ENCODE measurements around the gene SLC48A1. TPM values are rescaled to one million over a fixed set of nuclear protein-coding genes. Genes with fewer than 3 reads are reported as not detected.

Gene SLC48A1
- polyA plus RNA-seq, 1 donor (not counting 4 experiments of a cell fraction or from before 2014, with no cell fraction given), result 8.1 TPM

GRCh38 chr12:47818007-47818376, 45.0 kb downstream of the SLC48A1 start:
- H3K9me1 ChIP-seq (ENCODE audit: control insufficient read depth, extremely low read depth, insufficient read depth, low read length), result peaks cover 12% of the 10 kb centered on the region
- no peak overlapping the region for H3K27ac ChIP-seq (ENCODE audit: control insufficient read depth, insufficient read depth, low read length)
- DNase-seq (ENCODE audit: low read depth, low spot score) (no peak), FAIRE-seq (no peak)
- peak overlapping the region; percentile 91 for H3K4me2 ChIP-seq (ENCODE audit: control insufficient read depth, extremely low read depth, insufficient read depth, low read depth, low read length)
- dilution Hi-C loops (cut with MboI; ENCODE audit: extremely low pct_ligation_motif_present, low sequenced_read_pairs), result no loop called here
- H3K4me1 ChIP-seq (ENCODE audit: control insufficient read depth, extremely low read depth, insufficient read depth, low read length), result peaks cover 54% of the 10 kb centered on the region
- TF ChIP-seq EZH2 (IDR thresholded peaks at IDR 0.05; ENCODE audit: low read length), result no peak
- TF ChIP-seq, protein P1, sequence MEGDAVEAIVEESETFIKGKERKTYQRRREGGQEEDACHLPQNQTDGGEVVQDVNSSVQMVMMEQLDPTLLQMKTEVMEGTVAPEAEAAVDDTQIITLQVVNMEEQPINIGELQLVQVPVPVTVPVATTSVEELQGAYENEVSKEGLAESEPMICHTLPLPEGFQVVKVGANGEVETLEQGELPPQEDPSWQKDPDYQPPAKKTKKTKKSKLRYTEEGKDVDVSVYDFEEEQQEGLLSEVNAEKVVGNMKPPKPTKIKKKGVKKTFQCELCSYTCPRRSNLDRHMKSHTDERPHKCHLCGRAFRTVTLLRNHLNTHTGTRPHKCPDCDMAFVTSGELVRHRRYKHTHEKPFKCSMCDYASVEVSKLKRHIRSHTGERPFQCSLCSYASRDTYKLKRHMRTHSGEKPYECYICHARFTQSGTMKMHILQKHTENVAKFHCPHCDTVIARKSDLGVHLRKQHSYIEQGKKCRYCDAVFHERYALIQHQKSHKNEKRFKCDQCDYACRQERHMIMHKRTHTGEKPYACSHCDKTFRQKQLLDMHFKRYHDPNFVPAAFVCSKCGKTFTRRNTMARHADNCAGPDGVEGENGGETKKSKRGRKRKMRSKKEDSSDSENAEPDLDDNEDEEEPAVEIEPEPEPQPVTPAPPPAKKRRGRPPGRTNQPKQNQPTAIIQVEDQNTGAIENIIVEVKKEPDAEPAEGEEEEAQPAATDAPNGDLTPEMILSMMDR (optimal IDR thresholded peaks at IDR 0.05 in 1 of 3, IDR thresholded peaks at IDR 0.05 in 1 of 3, conservative IDR thresholded peaks at IDR 0.05 in 1 of 3; ENCODE audit: extremely low read depth in 1 of 3, insufficient read depth in 2 of 3, low read length in 3 of 3), result peak in 1 of 3 experiments; percentile 23
- H3K9ac ChIP-seq (ENCODE audit: control insufficient read depth, extremely low read depth, insufficient read depth, low read length), result peak overlapping the region; percentile 69
- peaks cover 74% of the 10 kb centered on the region for H3K79me2 ChIP-seq (ENCODE audit: control insufficient read depth, insufficient read depth, low read length)
- peak overlapping the region; percentile 69 to 82 (median 79) for H3K4me3 ChIP-seq (ENCODE audit: control insufficient read depth in 2 of 3, extremely low read depth in 1 of 3, insufficient read depth in 2 of 3, low read depth in 1 of 3, low read length in 3 of 3)
- H3K36me3 ChIP-seq (ENCODE audit: control insufficient read depth in 2 of 2, extremely low read depth in 1 of 2, insufficient read depth in 2 of 2, low read length in 2 of 2), result peaks cover 3 to 21% of the 10 kb centered on the region in 2 experiments
- H4K20me1 ChIP-seq (ENCODE audit: control insufficient read depth, extremely low read depth, insufficient read depth, low read length), result peaks cover 7% of the 10 kb centered on the region
- H3K9me3 ChIP-seq (ENCODE audit: control insufficient read depth, low read depth, low read length), result no peaks in the 10 kb centered on the region
- H2AFZ ChIP-seq (ENCODE audit: control insufficient read depth, low read length), result no peak overlapping the region
- no peaks in the 10 kb centered on the region for H3K27me3 ChIP-seq (ENCODE audit: control insufficient read depth, extremely low read depth, insufficient read depth, low read length)

DNA sequence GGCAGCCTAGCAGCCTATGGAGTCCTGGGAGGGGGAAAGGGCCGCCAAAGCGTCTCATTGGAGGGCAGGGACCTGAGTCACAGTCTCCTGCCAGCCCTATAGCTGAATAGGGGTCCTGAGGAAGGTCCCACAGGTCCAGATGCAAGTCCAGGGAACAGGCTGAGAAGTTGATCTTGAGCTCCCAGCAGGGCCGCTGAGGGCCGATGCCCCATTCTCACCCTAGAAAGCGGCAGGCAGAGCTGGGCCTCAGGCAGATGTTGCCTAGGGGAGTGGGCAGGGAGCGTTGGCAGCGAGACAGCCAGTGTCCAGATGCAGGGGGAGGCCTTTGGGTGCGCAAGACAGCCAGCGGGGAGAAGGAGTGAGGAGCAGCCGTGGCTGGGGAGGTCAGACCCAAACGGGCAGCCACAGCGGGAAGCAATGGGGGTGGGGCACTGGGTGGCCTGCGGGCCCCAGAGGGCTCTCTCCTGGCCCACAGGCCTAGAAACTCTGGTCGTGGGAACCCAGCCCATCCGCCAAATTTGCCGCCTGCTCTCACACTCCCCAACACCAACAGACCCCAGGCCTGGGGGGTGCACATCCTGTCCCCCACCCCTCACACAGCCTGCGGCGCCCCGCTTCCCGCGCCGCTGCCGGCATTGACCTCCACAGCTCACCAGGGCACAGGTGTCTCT, 45.6 kb downstream of the SLC48A1 start:
- TF ChIP-seq, protein P1 (optimal IDR thresholded peaks at IDR 0.05 in 1 of 3, IDR thresholded peaks at IDR 0.05 in 1 of 3, conservative IDR thresholded peaks at IDR 0.05 in 1 of 3; ENCODE audit: extremely low read depth in 1 of 3, insufficient read depth in 2 of 3, low read length in 3 of 3), result no peak
- no peak for TF ChIP-seq EZH2 (IDR thresholded peaks at IDR 0.05; ENCODE audit: low read length)
- no peak for DNase-seq (ENCODE audit: low read depth, low spot score)
- Histone ChIP-seq H2AFZ (ENCODE audit: control insufficient read depth, low read length) (no peak overlapping the region), H3K79me2 (ENCODE audit: control insufficient read depth, insufficient read depth, low read length) (peaks cover 69% of the 10 kb centered on the region), H3K9me1 (ENCODE audit: control insufficient read depth, extremely low read depth, insufficient read depth, low read length) (peaks cover 9% of the 10 kb centered on the region), H3K27me3 (ENCODE audit: control insufficient read depth, extremely low read depth, insufficient read depth, low read length) (no peaks in the 10 kb centered on the region), H3K4me1 (ENCODE audit: control insufficient read depth, extremely low read depth, insufficient read depth, low read length) (peaks cover 48% of the 10 kb centered on the region), H4K20me1 (ENCODE audit: control insufficient read depth, extremely low read depth, insufficient read depth, low read length) (peaks cover 7% of the 10 kb centered on the region), H3K27ac (ENCODE audit: control insufficient read depth, insufficient read depth, low read length) (peak overlapping the region; percentile 34), H3K9ac (ENCODE audit: control insufficient read depth, extremely low read depth, insufficient read depth, low read length) (peak overlapping the region; percentile 69), H3K9me3 (ENCODE audit: control insufficient read depth, low read depth, low read length) (no peaks in the 10 kb centered on the region), H3K4me2 (ENCODE audit: control insufficient read depth, extremely low read depth, insufficient read depth, low read depth, low read length) (peak overlapping the region; percentile 91), H3K36me3 (ENCODE audit: control insufficient read depth in 2 of 2, extremely low read depth in 1 of 2, insufficient read depth in 2 of 2, low read length in 2 of 2) (peaks cover 3 to 21% of the 10 kb centered on the region in 2 experiments), H3K4me3 (ENCODE audit: control insufficient read depth in 2 of 3, extremely low read depth in 1 of 3, insufficient read depth in 2 of 3, low read depth in 1 of 3, low read length in 3 of 3) (peak overlapping the region; percentile 69 to 82 (median 79))
- no peak for FAIRE-seq
- dilution Hi-C loops (cut with MboI; ENCODE audit: extremely low pct_ligation_motif_present, low sequenced_read_pairs), result no loop called here
